ENCODE results near the gene FMN1.

Gene FMN1

DNA sequence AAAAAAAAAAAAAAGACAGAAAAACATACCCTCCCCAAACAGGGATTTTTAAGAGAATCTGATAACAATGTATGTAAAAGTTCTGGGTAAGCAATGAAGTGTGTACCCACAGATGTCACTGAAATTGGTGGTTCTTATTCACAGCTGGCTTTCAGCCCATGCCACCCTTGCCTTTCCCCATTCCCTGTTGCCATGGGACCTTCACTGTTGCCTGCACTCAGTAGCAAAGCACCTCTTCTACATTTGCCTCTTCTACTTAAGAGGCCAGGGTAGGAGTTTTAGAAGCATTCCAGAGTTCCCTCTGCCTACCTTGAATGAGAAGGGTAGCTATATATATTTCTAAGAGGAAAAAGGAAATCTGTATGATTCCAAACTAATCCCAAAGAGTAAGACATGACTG lies 57.4 kb downstream of the FMN1 start:
- Histone ChIP-seq H3K27me3 (ENCODE audit: low read depth) (0 out of 2 replicates have a peak, but pooled peaks cover 8% of the 10 kb centered on the region), H3K9me3 (no peaks in the 10 kb centered on the region), H3K4me1 (no peaks in the 10 kb centered on the region), H3K36me3 (replicated peaks) (no peaks in the 10 kb centered on the region), H3K4me3 (no peak overlapping the region)
- DNase-seq (ENCODE audit: low spot score in 2 of 2) = no peak
- in situ Hi-C loops (cut with MboI; ENCODE audit: low sequenced_read_pairs) = loop anchor here (25.0 kb wide), 1 partner anchor 475 kb away; no protein-coding TSS in a partner anchor

DNA sequence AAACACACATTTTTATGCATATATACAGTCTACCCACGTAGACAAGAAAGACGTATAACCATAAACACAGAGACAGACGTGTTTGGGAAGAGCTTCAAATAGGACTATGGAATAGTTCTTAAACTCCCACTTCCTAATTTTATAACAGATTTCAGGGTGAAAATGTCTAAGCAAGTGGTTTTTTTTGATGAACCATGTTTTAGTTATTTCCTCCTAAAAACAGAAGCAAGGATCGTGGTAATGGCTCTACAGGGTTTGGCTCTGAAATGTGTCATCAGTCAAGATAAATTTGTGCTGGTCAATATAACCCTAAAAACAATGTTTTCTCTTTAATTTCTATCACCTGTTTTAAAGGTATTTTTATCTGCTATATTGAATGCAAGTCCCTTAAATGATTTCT lies 58.2 kb downstream of the FMN1 start:
- no peak overlapping the region for H3K4me3 ChIP-seq
- H3K36me3 ChIP-seq (replicated peaks) = no peaks in the 10 kb centered on the region
- DNase-seq (ENCODE audit: low spot score in 2 of 2) = no peak
- no peaks in the 10 kb centered on the region for H3K9me3 ChIP-seq
- no peaks in the 10 kb centered on the region for H3K4me1 ChIP-seq
- H3K27me3 ChIP-seq (ENCODE audit: low read depth) = 0 out of 2 replicates have a peak, but pooled peaks cover 8% of the 10 kb centered on the region
- in situ Hi-C loops (cut with MboI; ENCODE audit: low sequenced_read_pairs) = loop anchor here (25.0 kb wide), 1 partner anchor 474 kb away; no protein-coding TSS in a partner anchor

DNA sequence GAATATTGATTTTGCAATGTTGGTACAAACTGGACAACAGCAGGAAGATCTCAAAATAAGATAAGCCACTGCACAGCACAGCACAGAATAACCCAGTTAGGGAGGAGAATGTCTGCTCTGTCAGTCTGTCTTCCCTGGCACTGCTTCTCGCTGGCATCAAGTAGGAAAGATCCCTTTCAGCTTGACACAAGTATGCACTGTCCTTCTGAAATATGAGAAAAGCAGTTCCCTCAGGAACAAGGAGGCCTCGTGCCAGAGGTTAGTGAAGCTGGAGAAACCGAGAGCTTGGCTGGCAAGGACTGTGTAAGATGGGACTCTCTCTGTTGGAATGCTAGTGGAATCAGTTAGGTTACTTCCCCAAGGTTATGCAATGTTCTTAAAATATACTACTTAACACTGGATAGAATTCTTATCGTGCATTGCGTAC lies 59.1 kb downstream of the FMN1 start:
- in situ Hi-C loops (cut with MboI; ENCODE audit: low sequenced_read_pairs) = loop anchor here (25.0 kb wide), 1 partner anchor 473 kb away; no protein-coding TSS in a partner anchor
- Histone ChIP-seq H3K4me3 (no peak overlapping the region), H3K36me3 (replicated peaks) (no peaks in the 10 kb centered on the region), H3K9me3 (no peaks in the 10 kb centered on the region), H3K27me3 (ENCODE audit: low read depth) (0 out of 2 replicates have a peak, but pooled peaks cover 8% of the 10 kb centered on the region), H3K4me1 (no peaks in the 10 kb centered on the region)
- no peak for DNase-seq (ENCODE audit: low spot score in 2 of 2)

DNA sequence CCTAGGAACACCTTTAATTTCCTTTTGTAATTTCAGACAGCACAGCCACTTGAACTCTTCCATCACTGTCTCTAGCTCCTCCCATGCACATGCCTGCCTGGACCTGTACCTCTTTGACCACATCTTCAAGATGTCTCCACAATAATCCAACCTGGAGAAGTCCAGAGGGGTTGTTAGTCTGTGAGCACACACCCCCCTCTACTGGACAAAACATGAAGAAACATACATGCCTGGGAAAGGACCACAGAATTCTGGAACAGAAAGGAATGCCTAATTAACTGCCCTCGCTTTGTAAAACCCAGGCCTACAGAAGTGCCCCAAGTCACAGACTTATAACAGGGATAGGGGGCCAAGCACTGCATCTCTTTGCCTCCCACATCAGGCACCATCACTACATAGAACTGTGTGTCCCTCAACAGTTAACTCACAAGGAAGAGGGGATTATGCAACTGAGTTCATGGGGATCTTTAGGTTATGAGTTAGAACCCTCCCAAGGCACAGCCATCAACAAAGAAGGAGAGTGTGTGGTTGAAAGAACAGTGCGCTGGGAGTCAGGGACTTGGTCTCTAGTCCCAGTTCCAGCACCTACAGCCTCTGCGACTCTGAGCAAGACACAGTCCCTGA lies 61.7 kb downstream of the FMN1 start:
- Histone ChIP-seq H3K4me3 (no peak overlapping the region), H3K27me3 (ENCODE audit: low read depth) (0 out of 2 replicates have a peak, but pooled peaks cover 4% of the 10 kb centered on the region), H3K4me1 (no peaks in the 10 kb centered on the region), H3K9me3 (no peaks in the 10 kb centered on the region), H3K36me3 (replicated peaks) (no peaks in the 10 kb centered on the region)
- DNase-seq (ENCODE audit: low spot score in 2 of 2) = peak; percentile 43 to 58
- in situ Hi-C loops (cut with MboI; ENCODE audit: low sequenced_read_pairs) = loop anchor here (25.0 kb wide), 1 partner anchor 471 kb away; no protein-coding TSS in a partner anchor

DNA sequence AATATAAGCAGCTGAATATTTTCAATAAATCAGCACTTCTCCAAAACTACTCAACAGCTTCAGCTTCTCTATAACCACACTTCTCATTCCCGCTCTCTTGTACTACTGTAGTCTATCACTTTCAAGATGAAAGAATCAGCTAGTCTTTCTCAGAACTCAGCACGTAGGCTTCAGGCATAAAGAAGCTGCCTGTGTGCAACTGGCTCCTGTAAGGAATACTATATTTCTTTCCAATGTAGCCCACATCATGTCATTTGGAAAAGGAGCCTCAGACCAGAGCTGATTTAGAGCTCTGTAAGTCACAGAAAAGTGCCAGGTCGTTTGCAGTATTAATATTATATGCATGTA lies 62.3 kb downstream of the FMN1 start:
- in situ Hi-C loops (cut with MboI; ENCODE audit: low sequenced_read_pairs) = loop anchor here (25.0 kb wide), 1 partner anchor 470 kb away; no protein-coding TSS in a partner anchor
- no peak for DNase-seq (ENCODE audit: low spot score in 2 of 2)
- no peak overlapping the region for H3K4me3 ChIP-seq
- no peaks in the 10 kb centered on the region for H3K36me3 ChIP-seq (replicated peaks)
- no peaks in the 10 kb centered on the region for H3K4me1 ChIP-seq
- H3K27me3 ChIP-seq (ENCODE audit: low read depth) = 0 out of 2 replicates have a peak, but pooled peaks cover 4% of the 10 kb centered on the region
- H3K9me3 ChIP-seq = no peaks in the 10 kb centered on the region

DNA sequence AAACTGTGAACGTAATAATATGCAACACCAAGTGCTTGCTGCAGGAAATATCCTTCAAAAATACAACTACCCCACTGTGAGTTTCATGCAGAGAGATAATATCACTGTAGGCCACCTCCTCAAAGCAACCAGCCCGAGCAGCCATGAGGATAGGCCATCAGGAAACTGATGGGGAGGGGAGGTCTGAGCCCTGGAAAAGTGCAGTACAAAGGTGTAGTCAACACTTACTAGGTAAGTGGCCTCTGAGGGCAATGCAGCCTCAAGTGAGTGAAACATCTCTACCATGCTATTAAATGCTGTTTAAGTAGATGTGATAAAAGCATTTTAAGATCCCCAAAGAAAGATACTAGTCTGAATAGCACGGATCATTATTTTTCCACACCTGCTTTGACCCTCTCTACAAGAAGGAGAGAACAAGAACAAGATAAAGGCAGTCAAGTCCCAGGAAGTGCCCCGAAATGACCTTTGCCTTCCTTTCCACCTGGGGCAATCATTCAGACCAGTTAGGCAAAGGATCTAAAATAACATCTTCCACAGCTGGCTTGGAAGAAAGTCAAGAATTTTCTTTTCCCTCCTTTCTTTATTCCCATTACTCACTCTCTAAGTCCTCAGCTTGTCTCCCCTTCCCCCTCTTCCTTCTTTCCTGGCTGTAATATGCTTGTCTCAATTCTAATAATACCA lies 62.8 kb downstream of the FMN1 start:
- in situ Hi-C loops (cut with MboI; ENCODE audit: low sequenced_read_pairs) = loop anchor here (25.0 kb wide), 1 partner anchor 469 kb away; no protein-coding TSS in a partner anchor
- Histone ChIP-seq H3K4me3 (no peak overlapping the region), H3K4me1 (no peaks in the 10 kb centered on the region), H3K36me3 (replicated peaks) (no peaks in the 10 kb centered on the region), H3K9me3 (no peaks in the 10 kb centered on the region), H3K27me3 (ENCODE audit: low read depth) (0 out of 2 replicates have a peak, but pooled peaks cover 4% of the 10 kb centered on the region)
- no peak for DNase-seq (ENCODE audit: low spot score in 2 of 2)

DNA sequence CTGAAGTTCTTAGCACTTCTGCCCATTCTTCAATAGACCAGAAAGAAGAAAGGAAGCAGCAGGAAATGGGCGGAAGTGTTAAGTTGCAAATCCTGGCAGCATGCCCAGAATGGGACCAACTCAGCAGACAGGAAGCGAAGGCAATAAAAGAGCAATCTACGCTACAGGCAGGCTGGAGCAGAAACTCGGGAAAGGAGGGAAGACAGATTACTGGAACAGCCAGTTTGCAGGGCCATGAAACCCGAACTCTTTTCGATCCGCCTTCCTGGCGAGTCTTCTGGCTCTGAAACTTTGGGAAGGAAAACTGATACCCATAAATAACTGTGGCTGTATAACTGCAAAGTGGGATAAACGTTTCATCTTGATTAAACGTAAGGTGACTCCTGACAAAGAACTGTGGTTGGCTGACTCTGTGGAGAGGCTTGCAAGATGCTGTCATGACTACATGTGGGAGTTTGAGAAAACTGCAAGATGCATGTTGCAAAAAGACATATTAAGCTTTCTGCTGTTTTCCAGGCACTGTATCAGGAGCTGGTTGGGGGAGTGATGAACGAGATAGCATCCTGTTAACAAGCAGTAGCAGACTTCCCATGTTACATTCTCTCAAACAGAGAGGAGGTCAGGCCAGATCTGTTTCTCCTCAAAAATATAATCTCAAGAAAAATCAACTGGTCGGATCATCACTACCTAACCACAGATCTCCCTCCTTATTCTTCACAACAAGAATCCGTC lies 67.8 kb downstream of the FMN1 start:
- Histone ChIP-seq H3K9me3 (no peaks in the 10 kb centered on the region), H3K4me1 (no peaks in the 10 kb centered on the region), H3K27me3 (ENCODE audit: low read depth) (no peaks in the 10 kb centered on the region; the same call in 1 of the 2 replicates), H3K4me3 (no peak overlapping the region), H3K36me3 (replicated peaks) (no peaks in the 10 kb centered on the region)
- in situ Hi-C loops (cut with MboI; ENCODE audit: low sequenced_read_pairs) = loop anchor here (25.0 kb wide), 1 partner anchor 464 kb away; no protein-coding TSS in a partner anchor
- DNase-seq (ENCODE audit: low spot score in 2 of 2) = peak; percentile 55 to 74

DNA sequence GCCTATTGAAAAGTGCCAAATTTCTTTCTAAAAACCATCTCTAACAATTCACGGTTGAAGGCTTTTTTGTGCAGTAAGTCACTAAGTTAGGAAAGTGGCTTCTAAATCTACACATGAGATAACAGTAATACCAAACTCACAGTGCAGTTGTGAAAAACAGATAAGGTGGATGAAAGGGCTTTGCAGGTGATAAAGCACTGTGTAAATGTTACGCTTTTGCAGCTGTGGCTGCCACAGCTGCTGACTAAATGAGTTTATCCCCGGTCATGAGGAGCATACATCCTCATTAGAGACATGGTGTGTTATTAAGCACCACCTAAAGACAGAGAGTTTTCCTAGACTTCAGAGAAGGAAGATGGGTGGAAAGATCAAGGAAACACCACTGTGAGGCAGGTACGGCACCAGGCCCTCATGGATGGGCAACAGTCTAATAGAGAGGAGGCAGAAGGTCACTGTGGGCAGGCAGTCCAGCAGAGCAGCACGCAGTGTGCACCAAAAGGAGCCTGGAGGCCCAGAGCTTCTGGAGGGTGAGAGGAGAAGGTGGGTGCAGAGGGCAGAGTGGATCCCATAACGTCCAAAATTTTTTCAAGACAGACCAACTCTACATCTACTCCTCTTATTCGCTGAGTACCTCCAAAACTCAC lies 68.5 kb downstream of the FMN1 start:
- Histone ChIP-seq H3K9me3 (no peaks in the 10 kb centered on the region), H3K4me1 (no peaks in the 10 kb centered on the region), H3K27me3 (ENCODE audit: low read depth) (no peaks in the 10 kb centered on the region; the same call in 1 of the 2 replicates), H3K36me3 (replicated peaks) (no peaks in the 10 kb centered on the region), H3K4me3 (no peak overlapping the region)
- DNase-seq (ENCODE audit: low spot score in 2 of 2) = no peak
- in situ Hi-C loops (cut with MboI; ENCODE audit: low sequenced_read_pairs) = loop anchor here (25.0 kb wide), 1 partner anchor 464 kb away; no protein-coding TSS in a partner anchor

DNA sequence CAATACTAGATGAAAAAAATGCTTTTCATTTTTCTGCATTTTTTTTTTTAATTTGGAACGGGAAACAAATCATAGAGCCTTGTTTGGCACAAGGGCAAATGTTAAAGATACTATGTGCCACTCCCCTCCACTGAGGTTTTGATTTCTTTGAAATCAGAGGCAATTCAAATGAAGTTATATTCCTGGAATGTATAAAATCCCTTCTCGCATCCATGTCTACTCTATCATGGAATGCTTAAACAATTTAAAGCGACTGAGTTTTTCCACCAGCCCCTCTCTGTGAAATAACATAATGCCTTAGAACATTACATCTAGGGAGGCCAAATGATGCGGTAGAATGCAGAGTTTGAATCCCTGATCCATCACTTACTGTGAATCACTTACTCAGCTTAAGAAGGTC lies 69.7 kb downstream of the FMN1 start:
- Histone ChIP-seq H3K9me3 (no peaks in the 10 kb centered on the region), H3K4me1 (no peaks in the 10 kb centered on the region), H3K4me3 (no peak overlapping the region), H3K27me3 (ENCODE audit: low read depth) (peaks cover under 1% of the 10 kb centered on the region; the same call in 1 of the 2 replicates), H3K36me3 (replicated peaks) (no peaks in the 10 kb centered on the region)
- in situ Hi-C loops (cut with MboI; ENCODE audit: low sequenced_read_pairs) = loop anchor here (25.0 kb wide), 1 partner anchor 463 kb away; no protein-coding TSS in a partner anchor
- no peak for DNase-seq (ENCODE audit: low spot score in 2 of 2)

DNA sequence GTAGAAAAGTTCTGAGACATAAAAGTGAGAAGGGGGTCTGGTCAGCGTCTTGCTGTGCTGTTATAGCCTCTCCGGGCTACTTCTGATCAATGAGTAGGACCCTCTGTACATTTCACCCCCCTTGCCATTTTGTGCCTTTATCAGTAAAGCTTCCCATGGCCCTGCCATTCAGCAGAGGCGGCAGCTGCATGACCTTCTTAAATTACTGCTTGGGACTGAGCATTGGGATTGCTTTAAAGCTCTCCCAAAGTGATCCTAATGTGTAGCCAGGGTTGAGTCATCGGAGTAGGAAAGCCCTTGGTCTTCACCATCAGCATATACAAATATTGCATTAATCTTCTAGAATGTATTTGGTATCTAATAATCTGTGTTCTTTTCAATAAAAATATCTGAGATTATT lies 70.2 kb downstream of the FMN1 start:
- in situ Hi-C loops (cut with MboI; ENCODE audit: low sequenced_read_pairs) = no loop called here
- no peak for DNase-seq (ENCODE audit: low spot score in 2 of 2)

DNA sequence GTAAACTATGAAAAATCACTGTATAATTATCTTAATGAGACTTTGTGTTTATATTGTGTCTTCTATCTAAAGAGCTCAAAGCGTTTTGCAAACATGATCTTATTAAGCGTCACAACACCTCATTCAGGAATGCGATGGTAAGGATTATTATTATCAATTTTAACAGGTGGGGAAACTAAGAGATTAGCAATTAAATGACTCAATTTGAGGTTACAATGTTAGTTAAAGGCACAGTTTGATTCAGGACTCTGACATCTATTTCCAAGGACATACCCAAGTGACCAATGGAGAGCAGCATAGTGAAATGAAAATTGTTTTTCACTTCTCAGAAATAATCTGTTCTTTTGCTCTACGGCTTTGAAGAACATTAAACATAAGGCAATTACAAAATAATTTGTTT lies 74.6 kb downstream of the FMN1 start:
- no peaks in the 10 kb centered on the region for H3K4me1 ChIP-seq
- in situ Hi-C loops (cut with MboI; ENCODE audit: low sequenced_read_pairs) = no loop called here
- no peaks in the 10 kb centered on the region for H3K9me3 ChIP-seq
- DNase-seq (ENCODE audit: low spot score in 2 of 2) = no peak
- no peak overlapping the region for H3K4me3 ChIP-seq
- peaks cover 27% of the 10 kb centered on the region for H3K27me3 ChIP-seq (ENCODE audit: low read depth)
- no peaks in the 10 kb centered on the region for H3K36me3 ChIP-seq (replicated peaks)

More for the DNA sequence above, 70.2 kb downstream of the FMN1 start:
- H3K36me3 ChIP-seq (replicated peaks) = no peaks in the 10 kb centered on the region
- no peak overlapping the region for H3K4me3 ChIP-seq
- H3K27me3 ChIP-seq (ENCODE audit: low read depth) = peaks cover 3% of the 10 kb centered on the region
- no peaks in the 10 kb centered on the region for H3K9me3 ChIP-seq
- H3K4me1 ChIP-seq = no peaks in the 10 kb centered on the region

DNA sequence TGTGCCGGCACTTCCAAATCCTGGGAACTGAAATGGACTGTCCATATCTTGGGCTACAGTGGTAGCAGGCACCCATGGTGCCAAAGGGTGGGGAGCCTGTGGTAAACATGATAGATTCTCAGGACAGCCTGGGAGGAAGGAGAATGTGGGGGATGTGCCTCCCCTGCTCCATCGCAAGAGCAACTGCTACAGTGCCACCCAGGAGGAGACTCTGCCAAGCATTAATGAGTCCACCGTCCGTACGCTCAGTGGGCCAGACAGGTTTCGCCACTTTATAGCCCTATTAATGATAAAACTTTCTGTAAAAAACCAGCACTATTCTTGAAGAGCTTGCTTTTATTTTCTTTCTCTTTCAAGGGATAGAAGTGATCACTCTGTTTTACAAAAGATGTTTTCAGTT lies 75.2 kb downstream of the FMN1 start:
- Histone ChIP-seq H3K27me3 (ENCODE audit: low read depth) (peaks cover 27% of the 10 kb centered on the region), H3K36me3 (replicated peaks) (no peaks in the 10 kb centered on the region), H3K9me3 (no peaks in the 10 kb centered on the region), H3K4me3 (no peak overlapping the region), H3K4me1 (no peaks in the 10 kb centered on the region)
- in situ Hi-C loops (cut with MboI; ENCODE audit: low sequenced_read_pairs) = no loop called here
- DNase-seq (ENCODE audit: low spot score in 2 of 2) = no peak

DNA sequence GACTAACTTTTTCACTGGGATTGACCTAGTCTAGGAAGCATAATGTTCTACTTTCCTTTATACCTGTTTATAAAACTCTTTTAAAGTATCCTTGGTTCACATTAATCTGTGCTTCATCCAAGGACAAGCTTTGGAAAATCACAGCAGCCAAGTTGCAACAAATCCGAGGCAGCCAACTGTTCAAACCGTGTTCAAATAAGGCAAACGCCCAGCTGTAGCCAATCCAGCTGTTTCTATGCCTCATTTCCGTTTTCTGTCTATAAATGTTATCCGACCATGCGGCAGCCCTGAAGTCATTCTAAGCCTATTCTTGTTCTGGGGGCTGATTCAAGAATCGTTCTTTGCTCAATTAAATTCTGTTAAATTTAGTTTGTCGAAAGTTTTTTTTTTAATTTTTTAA lies 78.3 kb downstream of the FMN1 start:
- peaks cover 30% of the 10 kb centered on the region for H3K27me3 ChIP-seq (ENCODE audit: low read depth)
- DNase-seq (ENCODE audit: low spot score in 2 of 2) = no peak
- no peaks in the 10 kb centered on the region for H3K9me3 ChIP-seq
- in situ Hi-C loops (cut with MboI; ENCODE audit: low sequenced_read_pairs) = no loop called here
- H3K4me1 ChIP-seq = peaks cover 3% of the 10 kb centered on the region; the same call in 1 of the 2 replicates
- no peaks in the 10 kb centered on the region for H3K36me3 ChIP-seq (replicated peaks)
- H3K4me3 ChIP-seq = no peak overlapping the region

All from HAP-1 (cell line).